ENCODE data around the gene LTBP2. TPM values are rescaled to one million over a fixed set of nuclear protein-coding genes. Genes with fewer than 3 reads are reported as not detected.

Gene LTBP2
- total and polyA plus RNA-seq, 2 of the 13 experiments (the other 11 are each of a cell fraction or from before 2014, with no cell fraction given): 0.20 to 0.41 TPM

GRCh38 chr14:74557691-74558090, 54.3 kb downstream of the LTBP2 start:
- no peak overlapping the region for H3K27ac ChIP-seq (ENCODE audit: extremely low read length, insufficient read depth, low read length)

More at GRCh38 chr14:74557691-74558090, 54.3 kb downstream of the LTBP2 start:
- no peaks in the 10 kb centered on the region for H4K20me1 ChIP-seq (ENCODE audit: insufficient read depth, low read length)
- no peak overlapping the region for H3K4me3 ChIP-seq (replicated peaks in 1 of 3; ENCODE audit: insufficient read depth in 1 of 3, low read depth in 2 of 3, low read length in 3 of 3)
- ATAC-seq (no peak), DNase-seq (ENCODE audit: low spot score) (no peak), FAIRE-seq (no peak)
- intact Hi-C loops (cut with micrococcal nuclease; ENCODE audit: unreplicated experiment): no loop called here
- peaks cover 0 to 7% of the 10 kb centered on the region in 2 experiments; a peak in 1 of 5 replicates for H3K27me3 ChIP-seq (ENCODE audit: control insufficient read depth in 1 of 2, insufficient read depth in 2 of 2, low read length in 2 of 2)
- H3K79me2 ChIP-seq (ENCODE audit: insufficient read depth, low read length): no peaks in the 10 kb centered on the region
- CTCF ChIA-PET (ENCODE audit: low intra/inter-chr PET ratio, low total read pairs): no interaction called here
- no peak overlapping the region for H3K4me2 ChIP-seq (ENCODE audit: low read depth, low read length)
- no peak overlapping the region for H2AFZ ChIP-seq (ENCODE audit: low read length)
- POLR2A ChIA-PET: no interaction called here
- no peaks in the 10 kb centered on the region for H3K9me3 ChIP-seq (ENCODE audit: low read length)
- peaks cover 4% of the 10 kb centered on the region for H3K4me1 ChIP-seq (ENCODE audit: insufficient read depth, low read length)
- WGBS (ENCODE audit: low lambda C conversion rate): 10% methylated on average over 3 of the region's 5 CpGs
- no TSS peak for BruUV-seq (replicated peaks)
- no peak for TF ChIP-seq TOE1 (CRISPR knock-in tag; IDR thresholded peaks at IDR 0.05)
- no peak for TF ChIP-seq HOXA3 (CRISPR knock-in tag; IDR thresholded peaks at IDR 0.05)
- TF ChIP-seq, protein P1, sequence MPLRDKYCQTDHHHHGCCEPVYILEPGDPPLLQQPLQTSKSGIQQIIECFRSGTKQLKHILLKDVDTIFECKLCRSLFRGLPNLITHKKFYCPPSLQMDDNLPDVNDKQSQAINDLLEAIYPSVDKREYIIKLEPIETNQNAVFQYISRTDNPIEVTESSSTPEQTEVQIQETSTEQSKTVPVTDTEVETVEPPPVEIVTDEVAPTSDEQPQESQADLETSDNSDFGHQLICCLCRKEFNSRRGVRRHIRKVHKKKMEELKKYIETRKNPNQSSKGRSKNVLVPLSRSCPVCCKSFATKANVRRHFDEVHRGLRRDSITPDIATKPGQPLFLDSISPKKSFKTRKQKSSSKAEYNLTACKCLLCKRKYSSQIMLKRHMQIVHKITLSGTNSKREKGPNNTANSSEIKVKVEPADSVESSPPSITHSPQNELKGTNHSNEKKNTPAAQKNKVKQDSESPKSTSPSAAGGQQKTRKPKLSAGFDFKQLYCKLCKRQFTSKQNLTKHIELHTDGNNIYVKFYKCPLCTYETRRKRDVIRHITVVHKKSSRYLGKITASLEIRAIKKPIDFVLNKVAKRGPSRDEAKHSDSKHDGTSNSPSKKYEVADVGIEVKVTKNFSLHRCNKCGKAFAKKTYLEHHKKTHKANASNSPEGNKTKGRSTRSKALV (CRISPR knock-in tag; IDR thresholded peaks at IDR 0.05): no peak
- no peak for TF ChIP-seq PRPF4 (IDR thresholded peaks at IDR 0.05; ENCODE audit: low read depth, low read length, poor library complexity, severe bottlenecking)
- no peak for TF ChIP-seq ZNF746 (CRISPR knock-in tag; IDR thresholded peaks at IDR 0.05)
- TF ChIP-seq MBNL3 (CRISPR knock-in tag; conservative IDR thresholded peaks at IDR 0.05): no peak
- no peak for TF ChIP-seq RAD51 (IDR thresholded peaks at IDR 0.05; ENCODE audit: borderline replicate concordance)
- no peak for TF ChIP-seq MTF1 (CRISPR knock-in tag; IDR thresholded peaks at IDR 0.05)
- TF ChIP-seq PCBP2 (optimal IDR thresholded peaks at IDR 0.05; ENCODE audit: low read depth, low read length, poor library complexity, severe bottlenecking): no peak
- TF ChIP-seq, protein P2, sequence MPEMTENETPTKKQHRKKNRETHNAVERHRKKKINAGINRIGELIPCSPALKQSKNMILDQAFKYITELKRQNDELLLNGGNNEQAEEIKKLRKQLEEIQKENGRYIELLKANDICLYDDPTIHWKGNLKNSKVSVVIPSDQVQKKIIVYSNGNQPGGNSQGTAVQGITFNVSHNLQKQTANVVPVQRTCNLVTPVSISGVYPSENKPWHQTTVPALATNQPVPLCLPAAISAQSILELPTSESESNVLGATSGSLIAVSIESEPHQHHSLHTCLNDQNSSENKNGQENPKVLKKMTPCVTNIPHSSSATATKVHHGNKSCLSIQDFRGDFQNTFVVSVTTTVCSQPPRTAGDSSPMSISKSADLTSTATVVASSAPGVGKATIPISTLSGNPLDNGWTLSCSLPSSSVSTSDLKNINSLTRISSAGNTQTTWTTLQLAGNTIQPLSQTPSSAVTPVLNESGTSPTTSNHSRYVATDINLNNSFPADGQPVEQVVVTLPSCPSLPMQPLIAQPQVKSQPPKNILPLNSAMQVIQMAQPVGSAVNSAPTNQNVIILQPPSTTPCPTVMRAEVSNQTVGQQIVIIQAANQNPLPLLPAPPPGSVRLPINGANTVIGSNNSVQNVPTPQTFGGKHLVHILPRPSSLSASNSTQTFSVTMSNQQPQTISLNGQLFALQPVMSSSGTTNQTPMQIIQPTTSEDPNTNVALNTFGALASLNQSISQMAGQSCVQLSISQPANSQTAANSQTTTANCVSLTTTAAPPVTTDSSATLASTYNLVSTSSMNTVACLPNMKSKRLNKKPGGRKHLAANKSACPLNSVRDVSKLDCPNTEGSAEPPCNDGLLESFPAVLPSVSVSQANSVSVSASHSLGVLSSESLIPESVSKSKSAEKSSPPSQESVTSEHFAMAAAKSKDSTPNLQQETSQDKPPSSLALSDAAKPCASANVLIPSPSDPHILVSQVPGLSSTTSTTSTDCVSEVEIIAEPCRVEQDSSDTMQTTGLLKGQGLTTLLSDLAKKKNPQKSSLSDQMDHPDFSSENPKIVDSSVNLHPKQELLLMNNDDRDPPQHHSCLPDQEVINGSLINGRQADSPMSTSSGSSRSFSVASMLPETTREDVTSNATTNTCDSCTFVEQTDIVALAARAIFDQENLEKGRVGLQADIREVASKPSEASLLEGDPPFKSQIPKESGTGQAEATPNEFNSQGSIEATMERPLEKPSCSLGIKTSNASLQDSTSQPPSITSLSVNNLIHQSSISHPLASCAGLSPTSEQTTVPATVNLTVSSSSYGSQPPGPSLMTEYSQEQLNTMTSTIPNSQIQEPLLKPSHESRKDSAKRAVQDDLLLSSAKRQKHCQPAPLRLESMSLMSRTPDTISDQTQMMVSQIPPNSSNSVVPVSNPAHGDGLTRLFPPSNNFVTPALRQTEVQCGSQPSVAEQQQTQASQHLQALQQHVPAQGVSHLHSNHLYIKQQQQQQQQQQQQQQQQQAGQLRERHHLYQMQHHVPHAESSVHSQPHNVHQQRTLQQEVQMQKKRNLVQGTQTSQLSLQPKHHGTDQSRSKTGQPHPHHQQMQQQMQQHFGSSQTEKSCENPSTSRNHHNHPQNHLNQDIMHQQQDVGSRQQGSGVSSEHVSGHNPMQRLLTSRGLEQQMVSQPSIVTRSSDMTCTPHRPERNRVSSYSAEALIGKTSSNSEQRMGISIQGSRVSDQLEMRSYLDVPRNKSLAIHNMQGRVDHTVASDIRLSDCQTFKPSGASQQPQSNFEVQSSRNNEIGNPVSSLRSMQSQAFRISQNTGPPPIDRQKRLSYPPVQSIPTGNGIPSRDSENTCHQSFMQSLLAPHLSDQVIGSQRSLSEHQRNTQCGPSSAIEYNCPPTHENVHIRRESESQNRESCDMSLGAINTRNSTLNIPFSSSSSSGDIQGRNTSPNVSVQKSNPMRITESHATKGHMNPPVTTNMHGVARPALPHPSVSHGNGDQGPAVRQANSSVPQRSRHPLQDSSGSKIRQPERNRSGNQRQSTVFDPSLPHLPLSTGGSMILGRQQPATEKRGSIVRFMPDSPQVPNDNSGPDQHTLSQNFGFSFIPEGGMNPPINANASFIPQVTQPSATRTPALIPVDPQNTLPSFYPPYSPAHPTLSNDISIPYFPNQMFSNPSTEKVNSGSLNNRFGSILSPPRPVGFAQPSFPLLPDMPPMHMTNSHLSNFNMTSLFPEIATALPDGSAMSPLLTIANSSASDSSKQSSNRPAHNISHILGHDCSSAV (CRISPR knock-in tag; IDR thresholded peaks at IDR 0.05; ENCODE audit: borderline replicate concordance): no peak
- no peaks in the 10 kb centered on the region for H3K36me3 ChIP-seq (replicated peaks in 1 of 2; ENCODE audit: control insufficient read depth in 1 of 2, insufficient read depth in 2 of 2, low read length in 2 of 2)
- H3K9ac ChIP-seq (ENCODE audit: insufficient read depth, low read depth, low read length): no peak overlapping the region
- in situ Hi-C loops (cut with HindIII; ENCODE audit: extremely low pct_ligation_motif_present, low pct_unique_long_range_greater_than_20kb): no loop called here

Measured in HepG2 (cell line).